Right ventricle myocardium superior (tissue), 1 donor: ENCODE measurements around the gene EGR1. TPM values are rescaled to one million over a fixed set of nuclear protein-coding genes. Genes with fewer than 3 reads are reported as not detected.
A peak's percentile ranks its signal among the peaks of the same experiment; 100 is the strongest.

Experiments
- ATAC-seq: fragments of 200-7000 bp; cut with Tn5 transposase; one replicate; pipeline ENCODE4 v1.9.1; 2020; ENCODE audit warnings: mild to moderate bottlenecking; ENCODE audit not compliant: poor library complexity
- DNase-seq: peaks from one replicate; pipeline ENCODE4 v3.0.0-alpha.2; 2020
- intact Hi-C: fragments of 100-400 bp; cut with DNase I; formaldehyde crosslinking; loops from one replicate; pipeline ENCODE4 v1.11.2; 2022
- long read RNA-seq: library from polyadenylated mRNA; unstranded; transcript quantifications from one replicate; pipeline ENCODE4 v2.0.0, GENCODE V29; 2021
- total RNA-seq: library from RNA; stranded (reverse); fragmentation: NEBNext Ultra II Directional; extraction: Animal tissue kit (Norgen Biotek cat#: 25700); gene quantifications from one replicate; pipeline ENCODE4 v1.2.1, GENCODE V29; 2021
- donor health status: DM: no; HTN: yes; CAD: no; lungs with severe emphysema.

EGR1 gene
- total RNA-seq: 6.8 TPM
- long read RNA-seq, transcript EGR1-201 (2 exons, 3,138 nt): major isoform, 8 of 9 reads
- long read RNA-seq, partial matches to known transcripts: 1 of 9 reads
- long read RNA-seq, other reads (novel, unspliced or antisense): 0 of 9 reads

GRCh38 chr5:138465261-138466124 lies at the start of gene EGR1:
Gene EGR1, plus strand, starts transcription at chr5:138465479. Its CDS starts 283 bp downstream, at chr5:138465762.
- DNase-seq: peak; percentile 97
- peak; percentile 76 for ATAC-seq
- intact Hi-C loops: loop anchor here (5.0 kb wide), 1 partner anchor 37 kb away; no protein-coding TSS in a partner anchor

DNA sequence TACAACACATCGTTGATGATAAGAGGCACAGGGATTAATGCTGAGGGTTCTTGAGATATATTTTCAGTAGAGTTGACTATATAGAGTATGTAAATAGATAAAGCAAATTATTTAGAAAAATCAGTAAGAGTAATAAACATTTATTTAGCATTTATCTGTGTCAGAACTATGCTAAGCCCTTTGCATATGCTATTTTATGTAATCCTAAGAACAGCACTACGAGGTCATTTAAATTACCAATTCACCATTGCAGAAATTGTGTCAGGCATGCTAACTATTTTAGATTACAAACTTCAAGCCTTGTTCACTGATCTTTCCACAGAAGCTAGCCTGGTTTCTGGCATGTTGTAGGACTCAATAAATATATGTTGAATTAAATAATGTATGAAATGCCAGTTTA lies 46.8 kb upstream of the EGR1 start:
- no peak for DNase-seq
- intact Hi-C loops: no loop called here
- no peak for ATAC-seq

DNA sequence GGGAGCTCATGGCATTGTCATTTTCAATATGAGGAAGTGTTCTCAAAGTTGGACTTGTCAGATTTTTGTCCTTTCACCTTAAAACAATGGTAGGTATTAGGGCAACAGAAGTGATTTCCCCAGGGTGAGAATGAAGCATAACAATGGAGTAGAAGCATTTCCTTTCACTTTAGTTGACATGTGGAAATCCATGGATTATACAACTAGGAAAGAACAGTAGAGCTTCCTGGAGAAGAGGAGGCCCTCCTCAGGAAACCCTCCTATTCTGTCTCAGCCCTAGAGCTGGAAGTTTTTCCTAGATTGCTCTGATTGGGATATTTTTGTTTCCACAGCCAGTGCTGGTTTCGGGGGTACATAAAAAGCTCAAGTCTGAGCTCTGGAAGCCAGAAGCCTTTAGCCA lies 40.2 kb upstream of the EGR1 start:
- intact Hi-C loops: no loop called here
- DNase-seq (no peak), ATAC-seq (no peak)

GRCh38 chr5:138435943-138436342 lies 29.3 kb upstream of the EGR1 start:
- DNase-seq (no peak), ATAC-seq (no peak)
- intact Hi-C loops: no loop called here

- intact Hi-C loops: no loop called here
- peak; percentile 5 for ATAC-seq
- no peak for DNase-seq
Observed at GRCh38 chr5:138438003-138438723, 27.1 kb upstream of the EGR1 start.

- DNase-seq: no peak
- peak; percentile 71 for ATAC-seq
- intact Hi-C loops: no loop called here
Observed at GRCh38 chr5:138438724-138439476, 26.4 kb upstream of the EGR1 start, which contains the start of gene REEP2. Gene REEP2, plus strand, starts transcription at chr5:138439057. Its CDS starts 152 bp downstream, at chr5:138439209.

- intact Hi-C loops: no loop called here
- ATAC-seq (peak; percentile 12), DNase-seq (no peak)
Observed at GRCh38 chr5:138439477-138440158, 25.7 kb upstream of the EGR1 start.

- no peak for DNase-seq
- intact Hi-C loops: no loop called here
- no peak for ATAC-seq
Observed at GRCh38 chr5:138440159-138441073, 24.9 kb upstream of the EGR1 start.

DNA sequence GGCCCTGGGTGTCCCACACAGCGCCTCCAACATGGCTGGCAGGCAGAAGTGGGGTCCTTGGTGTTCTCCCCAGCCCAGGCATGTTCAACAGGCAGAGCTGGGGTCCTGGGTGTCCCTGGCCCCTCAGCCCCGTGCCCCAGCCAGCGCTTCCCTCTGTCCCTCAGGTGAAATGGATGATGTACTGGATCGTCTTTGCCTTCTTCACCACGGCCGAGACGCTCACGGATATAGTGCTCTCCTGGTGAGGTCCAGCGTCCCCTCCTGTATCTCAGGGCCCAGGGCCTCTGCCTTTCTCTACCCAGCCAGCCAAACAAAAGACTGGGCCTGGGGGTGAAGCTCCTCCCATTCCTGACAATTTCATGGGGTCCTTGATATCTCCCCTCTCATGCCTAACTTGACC lies 24.1 kb upstream of the EGR1 start:
- ATAC-seq: no peak
- intact Hi-C loops: no loop called here

GRCh38 chr5:138444078-138444773 lies 21.1 kb upstream of the EGR1 start:
- DNase-seq (no peak), ATAC-seq (no peak)
- intact Hi-C loops: no loop called here

More for the DNA sequence above, 24.1 kb upstream of the EGR1 start:
- no peak for DNase-seq

DNA sequence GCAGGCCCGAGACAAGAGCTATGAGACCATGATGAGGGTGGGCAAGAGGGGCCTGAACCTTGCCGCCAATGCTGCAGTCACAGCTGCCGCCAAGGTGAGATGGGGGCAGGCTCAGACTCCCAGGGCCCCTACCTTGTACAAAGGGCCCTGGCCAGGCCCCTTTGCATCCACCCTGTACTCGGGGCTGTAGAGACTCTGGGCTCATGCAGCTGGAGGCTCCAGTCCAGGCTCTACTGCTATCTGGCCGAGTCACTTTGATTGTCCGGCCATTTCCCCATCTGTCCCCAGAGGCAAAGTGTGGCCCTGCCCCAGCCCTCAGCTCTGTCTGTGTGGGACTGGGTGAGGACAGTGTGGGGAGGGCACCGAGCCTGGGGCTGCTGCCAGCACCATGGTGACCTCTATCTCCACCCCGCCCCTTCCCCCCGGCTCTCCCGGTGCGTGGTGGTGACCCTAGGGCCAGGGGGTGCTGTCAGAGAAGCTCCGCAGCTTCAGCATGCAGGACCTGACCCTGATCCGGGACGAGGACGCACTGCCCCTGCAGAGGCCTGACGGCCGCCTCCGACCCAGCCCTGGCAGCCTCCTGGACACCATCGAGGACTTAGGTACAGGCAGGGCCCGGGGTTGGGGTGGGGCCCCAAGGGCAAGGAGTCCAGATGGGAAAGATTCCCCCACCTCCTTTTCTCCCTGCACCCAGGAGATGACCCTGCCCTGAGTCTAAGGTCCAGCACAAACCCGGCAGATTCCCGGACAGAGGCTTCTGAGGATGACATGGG lies 20.3 kb upstream of the EGR1 start:
- ATAC-seq (no peak), DNase-seq (no peak)
- intact Hi-C loops: no loop called here

GRCh38 chr5:138445547-138446271 lies 19.6 kb upstream of the EGR1 start:
- DNase-seq (no peak), ATAC-seq (no peak)
- intact Hi-C loops: no loop called here

DNA sequence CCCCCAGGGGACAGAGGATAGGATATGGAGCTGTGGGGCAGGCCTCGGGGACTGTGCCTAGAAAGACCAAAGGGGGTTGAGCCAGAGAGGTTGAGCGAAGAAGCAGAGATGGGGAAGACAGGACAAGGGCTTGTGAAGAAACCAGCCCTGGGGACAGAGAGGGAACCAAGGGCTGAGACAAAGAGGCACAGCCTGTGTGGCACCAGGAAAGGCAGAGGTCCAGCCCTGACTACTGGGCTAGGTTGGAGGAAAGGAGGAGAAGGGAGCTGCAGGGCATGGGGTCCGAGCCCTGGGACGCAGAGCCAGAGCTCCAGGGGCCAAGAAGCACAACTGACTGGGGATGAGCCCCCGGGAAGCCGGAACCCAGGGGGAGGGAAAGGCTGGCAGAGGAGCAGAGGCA lies 17.2 kb upstream of the EGR1 start:
- DNase-seq (no peak), ATAC-seq (no peak)
- intact Hi-C loops: no loop called here

- intact Hi-C loops: no loop called here
- no peak for ATAC-seq
- DNase-seq: no peak
Observed at GRCh38 chr5:138448481-138449398, 16.5 kb upstream of the EGR1 start.
